Type B pancreatic cell (in vitro differentiated cells): ENCODE results near the gene SUSD1. TPM values are rescaled to one million over a fixed set of nuclear protein-coding genes. Genes with fewer than 3 reads are reported as not detected.

Experiments
- DNase-seq: peaks from one replicate; pipeline ENCODE4 v3.0.0; 2021; ENCODE audit warnings: mixed read lengths; ENCODE audit not compliant: unreplicated experiment; ENCODE audit errors: extremely low spot score
- H3K27ac Mint-ChIP-seq: 2 replicates; pipeline ENCODE4 v1.8.0; 2021; ENCODE audit warnings: mild to moderate bottlenecking, mixed read lengths
- H3K27me3 Mint-ChIP-seq: 2 replicates; pipeline ENCODE4 v1.8.0; 2021; ENCODE audit warnings: mixed read lengths
- H3K36me3 Mint-ChIP-seq: 2 replicates; pipeline ENCODE4 v1.8.0; 2021; ENCODE audit warnings: mixed read lengths
- H3K4me1 Mint-ChIP-seq: one replicate; pipeline ENCODE4 v1.8.0; 2021; ENCODE audit warnings: mixed read lengths; ENCODE audit not compliant: unreplicated experiment
- H3K4me3 Mint-ChIP-seq: 2 replicates; pipeline ENCODE4 v1.8.0; 2021; ENCODE audit warnings: mild to moderate bottlenecking, mixed read lengths
- H3K9me3 Mint-ChIP-seq: 2 replicates; pipeline ENCODE4 v1.8.0; 2021; ENCODE audit warnings: mixed read lengths
- CTCF ChIP-seq: fragments of 200-600 bp; sonication (generic); conservative IDR thresholded peaks from 2 replicates; pipeline ENCODE4 v1.5.0; 2021; ENCODE audit warnings: antibody characterized with exemption, mild to moderate bottlenecking
- total RNA-seq: library from RNA; stranded (reverse); gene quantifications from 2 replicates; pipeline ENCODE4 v1.2.1, GENCODE V29; 2021; ENCODE audit warnings: low replicate concordance

The SUSD1 gene
- total RNA-seq, 1 donor from 2014 or later, result 16.3 TPM

- H3K9me3 Mint-ChIP-seq, result no peaks in the 10 kb centered on the region
Measured at GRCh38 chr9:112179816-112180215, 4.7 kb upstream of the SUSD1 start.

GRCh38 chr9:112176524-112176923 is 1.4 kb upstream of the SUSD1 start:
- no peak for DNase-seq
- peaks cover 8% of the 10 kb centered on the region for H3K9me3 Mint-ChIP-seq
- H3K27me3 Mint-ChIP-seq, result peaks cover 19% of the 10 kb centered on the region
- peak overlapping the region; percentile 87 for H3K27ac Mint-ChIP-seq
- H3K4me1 Mint-ChIP-seq, result peaks cover 32% of the 10 kb centered on the region
- H3K4me3 Mint-ChIP-seq, result peak overlapping the region; percentile 88
- peaks cover 14% of the 10 kb centered on the region for H3K36me3 Mint-ChIP-seq
- TF ChIP-seq CTCF, result no peak

More at GRCh38 chr9:112179816-112180215, 4.7 kb upstream of the SUSD1 start:
- Mint-ChIP-seq H3K4me3 (no peak overlapping the region), H3K27ac (no peak overlapping the region), H3K36me3 (no peaks in the 10 kb centered on the region), H3K27me3 (peaks cover 19% of the 10 kb centered on the region), H3K4me1 (peaks cover 17% of the 10 kb centered on the region)
- DNase-seq, result no peak
- TF ChIP-seq CTCF, result no peak

GRCh38 chr9:112175796-112176315 is 759 bp upstream of the SUSD1 start:
- TF ChIP-seq CTCF, result no peak
- no peak for DNase-seq
- Mint-ChIP-seq H3K9me3 (peaks cover 11% of the 10 kb centered on the region), H3K4me1 (peaks cover 31% of the 10 kb centered on the region), H3K4me3 (peak overlapping the region; percentile 88), H3K36me3 (peaks cover 14% of the 10 kb centered on the region), H3K27ac (peak overlapping the region; percentile 87), H3K27me3 (peaks cover 19% of the 10 kb centered on the region)

GRCh38 chr9:112174222-112174964 is 704 bp downstream of the SUSD1 start:
- Mint-ChIP-seq H3K36me3 (peaks cover 20% of the 10 kb centered on the region), H3K27ac (peak overlapping the region; percentile 96), H3K4me3 (peak overlapping the region; percentile 88), H3K27me3 (peaks cover 19% of the 10 kb centered on the region), H3K9me3 (peaks cover 11% of the 10 kb centered on the region), H3K4me1 (peaks cover 29% of the 10 kb centered on the region)
- DNase-seq, result peak; percentile 75
- TF ChIP-seq CTCF, result no peak

- DNase-seq, result no peak
- H3K9me3 Mint-ChIP-seq, result peaks cover 11% of the 10 kb centered on the region
- H3K27ac Mint-ChIP-seq, result peak overlapping the region; percentile 96
- H3K4me3 Mint-ChIP-seq, result peak overlapping the region; percentile 88
- H3K4me1 Mint-ChIP-seq, result peaks cover 36% of the 10 kb centered on the region
- no peak for TF ChIP-seq CTCF
- H3K27me3 Mint-ChIP-seq, result peaks cover 19% of the 10 kb centered on the region
- peaks cover 20% of the 10 kb centered on the region for H3K36me3 Mint-ChIP-seq
Measured at GRCh38 chr9:112173489-112174221, 1.4 kb downstream of the SUSD1 start.
